NCI-H1436 (cell line): ENCODE measurements around the gene IRF1.
"Not testable (repeated sequence)": the region's sequence is repeated elsewhere in the genome, so short reads cannot be mapped to it uniquely, and the experiment has no call there.

Source experiments
- DNase-seq: peaks from one replicate; lab custom pipeline; 2025; lab: John Stamatoyannopoulos, UW

Gene IRF1

DNA sequence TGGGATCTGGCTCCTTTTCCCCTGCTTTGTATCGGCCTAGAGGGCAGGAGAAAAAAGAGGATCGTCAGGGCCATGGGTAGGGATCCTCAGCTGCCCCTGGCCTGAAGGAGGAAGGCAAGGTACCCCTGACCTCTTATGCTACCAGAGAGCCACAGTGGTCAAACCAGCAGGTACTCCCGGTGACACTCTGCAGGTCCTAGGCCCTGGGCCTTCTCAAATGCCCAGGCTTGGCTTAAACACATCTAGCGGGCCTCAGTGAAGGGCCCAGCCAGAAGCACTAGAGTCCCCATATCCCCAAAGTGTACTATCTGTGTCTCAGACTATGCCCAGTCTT lies 3.5 kb downstream of the IRF1 start:
- DNase-seq, result no peak

DNA sequence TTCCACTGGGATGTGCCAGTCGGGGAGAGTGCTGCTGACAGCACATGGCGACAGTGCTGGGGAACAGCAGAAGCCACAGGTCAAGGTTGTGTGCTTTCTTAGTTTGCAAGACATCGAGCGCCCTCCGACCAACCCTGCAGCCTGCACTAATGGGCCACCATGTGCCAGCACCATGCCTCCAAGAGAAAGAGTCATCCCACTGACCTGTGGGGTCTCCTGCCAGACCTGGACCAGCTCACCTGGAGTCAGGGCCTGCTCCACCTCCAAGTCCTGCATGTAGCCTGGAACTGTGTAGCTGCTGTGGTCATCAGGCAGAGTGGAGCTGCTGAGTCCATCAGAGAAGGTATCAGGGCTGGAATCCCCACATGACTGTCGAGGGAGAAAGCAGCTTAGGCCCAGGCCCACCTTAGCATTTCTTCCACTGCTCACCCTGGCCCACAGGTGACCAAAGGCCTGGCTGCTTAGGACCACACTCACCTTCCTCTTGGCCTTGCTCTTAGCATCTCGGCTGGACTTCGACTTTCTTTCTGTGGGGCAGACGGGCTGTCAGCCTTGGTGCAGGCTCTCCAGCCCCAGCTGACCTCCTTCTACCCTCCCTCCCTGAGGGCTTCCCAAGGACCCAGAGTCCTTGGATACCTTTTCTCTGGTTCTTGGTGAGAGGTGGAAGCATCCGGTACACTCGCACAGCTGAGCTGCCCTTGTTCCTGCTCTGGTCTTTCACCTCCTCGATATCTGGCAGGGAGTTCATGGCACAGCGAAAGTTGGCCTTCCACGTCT lies 4.1 kb downstream of the IRF1 start:
- no peak for DNase-seq

DNA sequence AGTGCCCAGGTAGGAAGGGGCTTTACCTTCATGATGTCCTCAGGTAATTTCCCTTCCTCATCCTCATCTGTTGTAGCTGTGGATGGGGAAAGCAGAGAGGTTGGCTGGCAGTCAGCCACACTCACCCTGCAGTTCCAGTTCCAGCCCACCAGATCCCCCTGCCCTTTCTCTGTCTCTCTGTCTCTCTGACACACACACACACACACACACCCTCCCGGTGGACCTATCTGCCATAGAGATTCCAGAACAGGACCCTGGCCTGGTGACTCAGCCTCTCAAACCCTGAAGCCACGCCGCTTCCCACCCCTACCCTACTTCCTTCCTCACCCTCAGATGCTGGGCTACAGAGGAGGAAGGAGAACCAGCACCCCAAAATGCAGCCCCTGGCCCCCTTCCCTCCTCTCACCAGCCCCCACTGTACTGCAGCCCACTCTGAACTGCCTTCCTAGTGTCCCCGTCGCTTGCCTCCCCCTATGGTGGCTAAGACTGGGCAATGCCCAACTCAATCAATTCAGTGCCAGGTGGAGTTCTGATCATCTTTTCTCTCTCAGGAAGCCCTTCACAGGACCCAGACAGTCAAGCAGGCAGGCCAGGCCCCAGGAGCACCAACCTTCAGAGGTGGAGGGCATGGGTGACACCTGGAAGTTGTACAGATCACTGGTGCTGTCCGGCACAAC lies 4.8 kb downstream of the IRF1 start:
- DNase-seq, result no peak

DNA sequence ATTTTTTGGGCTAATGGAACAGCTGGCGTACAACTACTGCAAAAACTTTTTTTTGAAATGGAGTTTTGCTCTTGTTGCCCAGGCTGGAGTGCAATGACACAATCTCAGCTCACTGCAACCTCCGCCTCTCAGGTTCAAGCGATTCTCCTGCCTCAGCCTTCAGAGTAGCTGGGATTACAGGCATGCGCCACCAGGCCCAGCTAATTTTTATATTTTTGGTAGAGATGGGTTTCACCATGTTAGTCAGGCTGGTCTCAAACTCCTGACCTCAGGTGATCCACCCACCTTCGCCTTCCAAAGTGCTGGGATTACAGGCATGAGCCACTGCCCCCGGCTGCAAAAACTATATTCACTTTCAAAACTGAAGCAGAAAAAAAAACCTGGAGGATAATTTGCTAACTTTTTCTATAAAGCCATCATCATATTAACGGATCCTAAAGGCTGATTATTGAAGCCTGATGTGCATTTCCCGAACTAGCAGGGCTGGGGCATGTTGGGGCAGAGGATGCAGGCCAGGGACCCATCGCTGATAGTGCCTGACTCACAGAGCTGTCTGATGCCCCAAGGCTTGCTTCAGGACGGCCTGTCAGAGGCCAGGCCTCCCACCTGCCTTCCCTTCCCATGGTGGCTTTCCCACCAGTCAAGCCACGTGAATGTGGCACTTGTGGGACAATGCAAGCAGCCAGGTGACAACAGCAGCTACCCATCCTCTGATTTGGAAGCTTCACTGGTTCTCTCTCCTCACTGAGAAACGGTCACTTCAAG lies 5.5 kb downstream of the IRF1 start:
- DNase-seq, result not testable (repeated sequence)

DNA sequence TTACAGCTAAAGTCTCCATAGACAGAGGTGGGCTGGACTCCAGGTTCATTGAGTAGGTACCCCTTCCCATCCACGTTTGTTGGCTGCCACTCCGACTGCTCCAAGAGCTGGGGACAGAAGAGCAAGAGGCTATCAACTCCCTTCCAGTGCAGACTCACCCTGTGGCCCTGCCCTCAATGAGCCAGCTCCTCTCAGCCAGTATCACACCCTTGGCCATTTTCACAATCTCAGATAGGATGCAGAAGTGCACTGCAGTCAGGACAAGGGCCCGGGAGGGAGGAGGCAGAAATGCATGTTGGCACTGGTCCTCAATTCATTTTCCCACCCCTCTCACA lies 6.2 kb downstream of the IRF1 start:
- DNase-seq, result no peak

DNA sequence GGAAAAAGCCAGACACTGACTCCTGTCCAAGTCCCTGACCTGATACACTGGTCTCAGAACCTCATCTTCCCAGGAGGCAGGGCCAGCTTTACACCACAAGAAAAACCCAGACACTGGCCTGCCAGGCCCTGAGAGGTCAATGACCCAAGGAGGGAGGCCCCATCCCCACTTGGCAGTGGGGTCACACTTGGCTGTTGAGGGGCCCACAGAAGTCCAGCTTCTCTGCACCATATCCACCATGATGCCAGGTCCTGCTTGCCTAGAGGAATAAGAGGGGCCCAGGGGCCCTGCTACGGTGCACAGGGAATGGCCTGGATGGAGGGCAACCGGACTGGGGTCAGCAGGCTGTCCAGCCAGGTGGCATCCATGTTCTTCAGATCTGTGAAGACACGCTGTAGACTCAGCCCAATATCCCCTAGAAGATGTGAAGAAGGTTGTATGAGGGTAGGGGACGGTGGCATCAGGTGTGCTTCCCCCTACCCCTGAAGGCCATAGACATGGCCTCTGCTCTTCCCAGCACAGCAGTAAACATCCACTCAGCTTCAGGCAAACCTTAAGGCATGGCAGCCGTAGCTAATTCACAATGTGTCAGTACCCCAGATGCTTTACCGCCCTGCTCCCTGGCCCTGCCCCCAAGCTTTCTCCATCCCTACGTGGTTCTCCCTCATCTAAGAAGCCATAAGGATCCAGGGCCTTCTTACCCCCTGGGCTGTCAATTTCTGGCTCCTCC lies 6.7 kb downstream of the IRF1 start:
- no peak for DNase-seq

DNA sequence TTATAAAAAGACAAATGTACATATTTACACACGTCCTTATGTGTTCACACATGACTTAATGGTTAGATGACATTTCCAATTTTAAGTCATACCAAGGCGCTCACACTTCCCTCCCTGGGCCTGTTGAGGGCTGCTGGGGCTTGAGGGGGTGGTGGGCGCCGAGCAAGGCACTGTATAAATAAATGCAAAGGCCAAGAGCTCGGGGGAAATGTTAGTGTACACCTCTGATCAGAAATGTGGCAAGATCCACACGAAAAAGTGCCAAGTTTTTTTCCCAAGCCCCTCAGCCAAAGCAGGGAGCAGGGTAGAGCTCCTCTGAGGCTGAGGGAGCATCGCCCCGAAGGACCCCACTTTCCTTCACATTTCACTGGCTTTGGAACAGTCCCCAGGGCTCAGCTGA lies 7.5 kb downstream of the IRF1 start:
- no peak for DNase-seq

DNA sequence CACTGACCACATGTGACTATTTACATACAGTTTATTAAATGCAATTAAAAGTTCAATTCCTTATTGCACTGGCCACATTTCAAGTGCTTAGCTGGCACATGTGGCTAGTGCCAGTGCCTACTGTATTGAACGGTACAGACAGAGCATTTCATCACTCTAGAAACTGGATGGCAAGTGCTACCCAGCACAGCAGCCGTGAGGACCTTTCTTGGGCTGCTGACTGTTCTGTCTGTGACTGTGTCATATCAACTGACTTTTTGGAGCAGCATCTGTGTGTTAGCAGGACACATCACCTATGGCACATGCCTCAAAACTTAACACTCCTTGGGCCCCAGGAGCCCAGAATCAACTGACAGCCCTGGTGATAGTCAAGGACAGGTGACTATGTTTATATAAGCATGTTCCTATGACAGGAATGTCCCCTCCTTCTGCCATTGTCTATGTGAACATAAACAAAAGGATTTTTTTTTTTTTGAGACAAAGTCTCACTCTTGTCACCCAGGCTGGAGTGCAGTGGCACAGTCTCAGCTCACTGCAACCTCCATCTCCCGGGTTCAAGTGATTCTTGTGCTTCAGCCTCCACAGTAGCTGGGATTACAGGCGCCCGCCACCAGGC lies 8.9 kb downstream of the IRF1 start:
- DNase-seq, result no peak

DNA sequence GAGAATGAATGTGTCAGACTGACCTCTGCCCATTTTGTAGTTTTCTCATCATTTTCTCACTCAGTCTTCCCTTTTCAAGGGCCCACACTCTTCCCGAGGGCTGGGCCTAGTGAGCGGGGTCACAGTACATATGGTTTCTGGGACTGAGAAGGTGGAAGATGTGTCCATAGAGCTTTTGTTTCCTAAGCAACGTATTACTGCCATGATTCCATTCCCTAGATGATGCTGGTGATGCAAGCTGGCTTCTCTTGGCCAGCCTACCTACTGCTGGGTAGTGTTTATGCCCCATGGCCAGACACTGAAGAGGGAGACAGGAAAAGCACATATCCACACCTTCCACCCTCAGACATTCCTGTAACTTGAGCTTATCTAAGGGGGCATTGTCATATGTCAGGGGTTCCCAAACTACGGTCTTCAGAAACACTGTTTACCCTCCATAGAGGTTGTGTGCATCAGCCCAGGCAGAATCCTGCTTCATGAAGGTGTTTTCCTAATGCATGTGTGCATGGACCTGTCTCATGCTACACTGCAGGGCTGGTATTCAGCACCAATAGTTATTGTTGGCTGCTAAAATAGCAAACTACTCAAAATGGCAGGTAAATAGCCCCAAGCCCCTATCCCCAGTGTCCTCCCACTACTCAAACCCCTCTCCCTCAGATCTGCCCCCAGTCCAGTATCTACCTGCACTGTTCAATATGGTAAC lies 9.5 kb downstream of the IRF1 start:
- DNase-seq, result no peak

DNA sequence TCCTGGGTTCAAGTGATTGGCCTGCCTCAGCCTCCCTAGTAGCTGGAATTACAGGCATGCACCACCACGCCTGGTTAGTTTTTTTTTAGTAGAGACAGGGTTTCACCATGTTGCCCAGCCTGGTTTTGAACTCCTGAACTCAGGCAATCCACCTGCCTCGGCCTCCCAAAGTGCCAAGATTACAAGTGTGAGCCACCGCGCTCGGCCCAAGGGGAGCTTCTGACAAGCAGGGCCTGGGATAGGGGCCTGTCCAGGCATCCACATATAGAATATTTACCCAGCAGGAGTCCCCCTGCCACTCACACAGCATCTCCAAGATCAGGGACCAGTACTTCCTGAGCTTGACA lies 10.1 kb downstream of the IRF1 start:
- no peak for DNase-seq

DNA sequence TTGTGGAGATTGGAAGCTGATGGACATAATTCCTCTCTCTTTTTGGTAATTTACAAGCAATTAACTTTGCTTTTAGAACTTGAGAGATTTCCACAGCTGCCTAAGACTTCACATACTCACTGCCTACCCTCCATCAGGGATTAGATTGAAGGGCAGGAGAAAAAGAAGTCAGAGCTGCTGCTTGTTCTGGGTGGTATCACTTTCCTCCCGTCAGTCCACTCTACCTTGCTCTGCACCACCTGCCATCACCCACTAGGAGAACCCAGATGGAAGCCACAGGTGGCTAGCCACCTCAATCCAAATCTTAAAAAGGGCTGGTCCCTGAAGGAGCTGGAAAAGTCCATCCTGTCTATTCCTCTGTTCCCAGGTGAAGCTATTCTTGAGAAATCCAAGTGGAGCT lies 10.5 kb downstream of the IRF1 start:
- DNase-seq, result no peak

DNA sequence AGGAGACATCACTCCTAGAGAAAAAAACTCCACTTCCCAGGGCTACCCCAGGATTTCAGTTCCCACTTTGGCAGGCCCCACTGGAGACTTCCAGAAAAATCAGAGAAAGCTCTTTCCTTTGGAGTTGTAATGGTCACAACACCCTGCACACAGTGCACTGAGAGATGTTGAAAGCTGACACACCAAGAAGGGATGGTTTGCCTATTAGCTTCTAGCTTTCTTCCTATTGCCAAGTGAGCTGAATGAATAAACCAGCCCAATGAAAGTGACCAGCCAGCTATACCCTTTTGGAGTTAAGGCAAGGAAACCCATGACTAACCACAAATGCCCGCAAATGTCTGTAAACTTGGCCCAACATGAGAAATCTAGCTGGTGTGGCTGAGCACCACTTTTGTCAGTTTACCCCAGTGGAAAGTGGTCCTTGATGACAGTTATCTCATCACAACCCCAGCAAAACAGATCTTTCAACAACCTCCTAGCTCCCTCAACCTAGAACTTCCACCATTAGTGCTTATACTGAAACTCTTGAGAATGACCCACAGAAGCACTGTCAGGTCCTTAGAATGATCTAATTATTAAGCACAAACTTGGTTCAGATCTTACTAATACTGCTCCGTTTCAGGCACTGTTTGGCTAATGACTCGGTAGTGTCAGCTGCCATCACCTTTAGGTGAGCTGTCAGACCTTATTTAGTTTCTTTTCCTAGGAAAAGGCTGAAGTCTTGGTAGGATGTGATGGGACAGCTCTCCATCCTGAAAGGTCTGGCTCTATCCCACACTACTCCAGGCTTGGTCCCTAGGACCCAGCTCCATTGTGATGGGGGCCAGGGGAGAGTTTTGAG lies 11.2 kb downstream of the IRF1 start:
- no peak for DNase-seq

DNA sequence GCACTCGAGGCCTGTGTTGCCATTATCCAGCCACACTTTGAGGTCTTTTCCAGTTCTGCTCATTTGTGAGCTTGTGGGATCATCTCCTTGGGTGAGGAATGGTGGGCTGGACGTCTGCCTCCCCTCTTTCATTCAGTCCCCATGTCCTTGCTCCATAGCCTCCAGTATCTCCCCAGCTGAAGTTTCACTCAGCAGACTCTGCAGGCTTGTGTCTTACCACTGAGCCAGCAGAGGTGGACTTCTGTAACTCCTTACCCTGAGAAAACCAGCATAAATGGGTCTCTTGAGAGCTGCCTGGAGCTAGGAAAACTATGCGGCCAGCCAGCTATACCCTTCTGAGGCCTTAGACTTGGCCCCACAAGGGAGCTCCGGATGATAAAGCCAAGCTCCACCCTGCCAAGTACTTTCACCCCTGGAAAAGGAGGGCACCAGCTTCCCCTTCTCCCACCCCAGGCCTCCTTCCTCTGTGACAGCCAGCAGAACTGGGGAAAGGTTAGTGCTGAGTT lies 12.2 kb downstream of the IRF1 start:
- no peak for DNase-seq

DNA sequence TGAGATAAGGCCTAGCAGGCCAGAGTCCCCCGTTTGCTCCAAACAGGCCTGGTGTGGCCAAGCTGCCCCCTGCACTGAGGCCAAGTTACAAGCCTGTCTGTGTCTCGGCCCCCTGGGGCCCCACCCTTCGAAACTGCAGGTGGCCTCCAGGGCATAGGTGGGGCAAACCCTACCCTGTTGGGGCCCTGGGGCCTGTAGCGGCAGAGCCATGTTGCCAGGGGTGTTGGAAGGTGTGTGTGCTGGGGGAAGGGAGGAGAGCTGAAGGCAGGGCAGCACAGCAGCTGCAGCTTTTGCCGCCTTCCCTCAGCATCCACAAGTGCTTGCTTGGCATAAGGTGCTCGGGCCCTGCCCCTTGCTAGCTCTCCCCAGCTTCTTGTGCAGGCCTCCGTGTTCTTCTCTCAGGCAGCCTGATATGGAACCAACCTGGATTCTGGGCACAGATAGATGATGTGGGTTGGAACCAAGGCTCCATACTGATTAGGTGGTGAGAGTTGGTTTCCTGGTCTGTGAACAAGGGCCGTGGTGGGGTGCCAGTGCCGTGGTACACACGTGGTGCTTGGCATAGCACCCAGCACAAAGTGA lies 12.7 kb downstream of the IRF1 start:
- no peak for DNase-seq

DNA sequence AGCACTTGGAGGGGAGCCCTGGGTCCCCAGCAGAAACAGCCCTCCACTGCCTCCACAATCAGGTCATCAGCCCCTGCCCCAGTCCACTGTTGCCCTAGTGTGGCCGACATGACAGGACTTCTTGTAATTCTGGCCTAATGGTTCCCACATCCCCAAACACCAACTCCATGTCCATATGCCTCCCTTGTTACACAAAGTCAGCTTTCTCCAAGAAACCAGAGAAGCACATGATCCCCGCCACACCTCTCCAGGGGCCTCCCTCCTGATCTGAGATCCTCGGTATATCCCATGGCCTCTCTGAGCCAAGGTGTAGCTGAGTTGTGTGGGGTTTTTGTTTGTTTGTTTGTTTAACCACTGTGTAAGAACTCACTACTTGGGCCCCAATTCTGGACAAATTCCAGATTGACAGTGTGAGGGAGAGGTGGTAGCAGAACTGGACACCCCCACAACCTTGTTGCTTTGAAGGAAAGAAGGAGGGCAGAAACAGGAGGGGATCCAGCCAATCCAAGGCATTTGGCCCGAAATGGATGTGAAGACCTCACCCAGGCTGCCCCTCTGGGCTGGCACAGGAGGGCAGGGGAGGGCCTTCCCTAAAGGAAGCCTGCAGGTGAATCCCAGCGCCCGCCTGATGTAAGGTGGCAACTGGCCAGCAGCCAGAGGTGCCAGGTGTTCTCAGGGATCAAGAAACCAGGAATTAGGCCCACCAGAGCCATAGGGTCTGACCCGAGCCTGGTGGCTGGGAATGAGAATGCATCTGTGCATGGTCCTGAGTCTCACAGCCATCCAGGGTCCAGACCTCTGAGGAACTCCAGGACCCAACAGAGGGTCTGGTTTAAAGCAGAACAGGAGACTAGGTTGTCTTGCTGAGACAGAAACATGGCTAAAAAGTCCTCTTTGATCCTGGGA lies 13.4 kb downstream of the IRF1 start:
- no peak for DNase-seq

DNA sequence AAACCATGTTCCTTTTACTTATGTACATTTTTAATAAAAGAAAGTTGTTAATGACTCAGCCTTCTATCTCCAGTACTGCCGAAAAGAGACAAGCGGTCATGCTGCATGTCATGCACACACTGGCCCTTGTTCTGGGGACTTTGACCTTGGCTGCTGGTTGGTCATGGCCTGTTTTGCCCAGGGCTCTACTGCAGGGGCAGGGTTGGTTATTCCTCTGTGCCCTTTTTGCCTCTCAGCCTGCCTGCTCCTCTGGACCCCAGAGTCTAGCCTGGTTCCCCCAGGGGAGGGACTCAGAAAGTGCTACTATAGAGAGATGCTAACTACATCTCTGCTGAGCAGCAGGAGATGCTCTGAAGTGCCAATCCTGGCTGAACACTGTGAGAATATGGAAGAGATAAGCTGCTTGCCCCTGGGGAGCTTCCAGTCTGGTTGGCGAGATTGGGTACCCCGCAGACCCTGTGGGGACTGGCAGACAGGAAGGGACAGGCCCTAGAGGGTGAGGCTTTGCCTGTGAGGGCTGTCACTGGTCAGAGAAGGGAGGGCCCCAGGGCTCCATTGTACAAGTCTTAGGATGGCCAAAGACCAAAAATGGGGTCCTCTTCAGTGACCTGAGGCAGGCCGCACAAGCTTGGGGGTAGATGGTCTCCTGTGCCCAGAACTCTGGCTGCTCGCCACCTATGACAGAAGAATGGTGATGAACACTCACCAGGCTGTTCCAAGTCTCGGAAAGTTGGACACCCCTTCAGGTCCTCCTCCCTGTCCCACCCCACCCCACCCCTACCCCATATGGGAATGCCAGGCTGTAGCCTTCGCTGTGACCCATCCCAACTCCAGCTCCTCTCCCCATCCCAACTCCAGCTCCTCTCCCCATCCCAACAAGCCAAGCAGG lies 14.3 kb downstream of the IRF1 start:
- DNase-seq, result no peak

DNA sequence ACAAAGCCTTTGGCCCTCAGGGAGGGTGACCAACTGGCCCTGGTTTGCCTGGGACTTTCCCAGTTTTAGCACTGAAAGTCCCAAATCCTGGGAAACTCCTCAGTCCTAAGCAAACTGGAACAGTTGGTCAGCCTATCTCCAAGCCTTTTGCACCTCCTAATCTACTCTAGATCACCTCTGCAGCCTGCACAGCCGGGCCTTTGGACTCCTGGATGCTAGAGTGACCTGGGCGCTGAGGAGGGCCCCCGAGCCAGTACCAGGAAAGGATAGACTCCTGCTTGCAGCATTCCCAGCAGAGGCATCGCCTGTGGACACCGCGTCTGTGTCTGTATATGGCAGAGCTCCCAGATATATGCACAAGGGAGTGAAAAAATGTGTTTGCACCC lies 15.1 kb downstream of the IRF1 start:
- DNase-seq, result no peak

DNA sequence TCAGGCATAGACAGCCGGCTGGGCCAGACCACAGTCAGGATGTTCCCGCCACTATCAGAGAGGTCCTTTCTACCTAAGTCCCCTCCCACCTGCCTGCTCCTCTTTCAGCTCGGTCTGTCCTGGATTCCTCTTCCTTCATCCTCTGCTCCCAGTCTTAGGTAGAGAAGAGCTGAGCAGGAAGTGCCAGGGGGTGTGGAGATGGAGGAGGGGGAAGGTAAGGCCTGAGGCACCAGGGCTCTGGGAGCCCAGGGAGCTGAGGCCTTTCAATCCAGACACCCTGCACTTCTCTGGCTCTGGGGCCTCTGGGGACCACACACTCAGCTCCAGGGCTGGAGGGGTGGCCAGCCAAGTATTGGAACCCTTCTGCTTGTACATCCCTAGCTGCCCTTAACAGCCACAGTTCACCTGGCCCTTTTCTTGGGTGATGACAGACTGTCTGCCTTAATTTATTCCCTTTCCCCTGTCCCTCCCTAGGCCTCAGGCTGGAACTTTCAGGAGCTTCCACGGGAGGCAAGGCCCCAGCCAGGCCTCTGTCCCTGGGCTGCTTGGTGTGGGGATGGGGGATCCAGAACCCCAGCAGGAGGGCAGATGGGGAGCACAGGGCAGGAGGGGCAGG lies 15.6 kb downstream of the IRF1 start:
- no peak for DNase-seq
